Middle frontal gyrus (tissue), 1 donor: ENCODE data around the gene LLGL1.
"Not testable (repeated sequence)": the region's sequence is repeated elsewhere in the genome, so short reads cannot be mapped to it uniquely, and the experiment has no call there.

Experiments
- DNase-seq: peaks from one replicate; pipeline ENCODE4 v3.0.0-alpha.2; 2015; ENCODE audit warnings: low spot score; ENCODE audit errors: extremely low spot score

The LLGL1 gene

DNA sequence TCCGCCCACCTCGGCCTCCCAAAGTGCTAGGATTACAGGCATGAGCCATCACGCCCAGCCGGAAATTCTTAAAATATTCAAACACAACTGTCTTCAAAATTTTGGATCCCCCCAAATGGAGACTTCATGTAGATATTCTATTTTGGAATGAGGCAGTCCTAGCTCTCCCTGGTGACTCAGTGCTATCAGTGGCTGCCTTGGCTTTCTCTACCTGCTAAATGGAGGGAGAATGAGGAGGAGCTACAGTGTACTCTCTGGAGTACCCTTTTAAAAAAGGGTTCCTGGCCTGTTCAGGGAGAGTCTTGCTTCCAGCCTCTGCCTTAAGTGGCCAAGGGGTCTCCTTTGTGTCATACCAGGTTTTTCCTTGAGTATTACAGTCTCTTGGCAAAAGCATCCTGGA lies 31.0 kb upstream of the LLGL1 start:
- DNase-seq: no peak

DNA sequence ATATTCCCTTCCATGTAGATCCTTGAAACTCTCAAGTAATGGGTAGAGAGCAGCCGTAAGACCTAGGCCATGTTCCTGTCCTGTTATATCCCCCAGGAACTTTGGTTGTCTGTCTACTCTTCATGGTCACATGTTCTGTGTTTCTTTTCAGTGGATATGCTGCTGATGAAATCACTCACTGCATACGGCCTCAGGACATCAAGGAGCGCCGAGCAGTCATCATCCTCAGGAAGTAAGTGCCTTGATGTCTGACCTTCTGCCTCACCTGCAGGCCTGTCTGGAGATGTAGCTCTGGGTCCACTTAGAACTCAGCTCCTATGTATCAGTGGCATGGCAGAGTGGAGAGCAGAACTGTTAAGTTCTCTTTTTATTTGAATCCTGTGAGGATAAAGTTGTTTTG lies 30.6 kb upstream of the LLGL1 start:
- DNase-seq: no peak

DNA sequence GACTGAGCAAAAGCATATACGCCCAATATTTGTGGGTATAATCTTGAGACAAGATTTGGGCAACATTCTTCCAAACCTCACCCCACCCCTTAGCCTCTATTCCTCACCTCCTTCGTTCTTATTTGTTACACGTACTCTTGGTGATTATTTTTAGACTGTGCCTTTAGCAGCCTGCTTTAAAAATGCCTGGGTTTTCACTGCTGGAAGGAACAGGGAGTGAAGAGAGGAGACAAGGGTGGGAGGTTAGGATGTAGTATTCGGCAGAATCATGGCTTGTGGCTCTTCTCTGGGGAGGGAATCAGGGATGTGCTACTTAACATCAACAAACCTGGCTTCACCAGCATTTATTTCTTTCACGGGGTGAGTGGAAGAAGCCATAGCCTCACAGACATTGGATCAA lies 30.2 kb upstream of the LLGL1 start:
- DNase-seq: no peak

DNA sequence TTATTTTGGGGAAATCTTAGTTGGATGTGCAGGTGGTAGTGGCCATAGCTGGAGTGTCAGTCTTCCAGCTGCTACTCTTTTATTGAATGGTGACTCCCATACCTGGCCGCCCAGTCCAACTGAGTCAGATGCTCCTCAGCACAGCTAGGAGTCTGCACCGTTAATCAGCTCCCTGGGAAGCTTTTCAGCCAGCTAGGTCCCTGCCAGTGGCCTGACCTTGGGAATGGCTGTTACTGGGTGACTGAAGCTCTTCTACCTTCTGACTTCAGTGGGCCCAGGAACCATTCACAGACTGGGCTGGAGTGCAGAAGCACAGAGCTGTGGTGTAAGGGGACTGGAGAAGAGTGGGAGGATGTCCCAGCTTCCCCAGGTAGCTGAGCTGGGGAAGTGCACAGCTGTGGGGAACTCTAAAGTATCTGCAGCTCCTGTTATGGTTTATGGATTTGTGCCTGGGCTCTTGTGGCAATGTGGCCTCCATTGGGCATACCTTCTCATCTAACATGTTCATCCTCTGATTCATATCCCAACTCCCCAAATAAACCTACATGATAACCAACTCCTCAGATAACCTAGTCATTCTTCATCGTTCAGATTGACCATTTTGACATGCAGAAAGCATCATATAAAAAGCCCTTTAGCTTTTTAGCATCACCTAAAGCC lies 27.8 kb upstream of the LLGL1 start:
- no peak for DNase-seq

DNA sequence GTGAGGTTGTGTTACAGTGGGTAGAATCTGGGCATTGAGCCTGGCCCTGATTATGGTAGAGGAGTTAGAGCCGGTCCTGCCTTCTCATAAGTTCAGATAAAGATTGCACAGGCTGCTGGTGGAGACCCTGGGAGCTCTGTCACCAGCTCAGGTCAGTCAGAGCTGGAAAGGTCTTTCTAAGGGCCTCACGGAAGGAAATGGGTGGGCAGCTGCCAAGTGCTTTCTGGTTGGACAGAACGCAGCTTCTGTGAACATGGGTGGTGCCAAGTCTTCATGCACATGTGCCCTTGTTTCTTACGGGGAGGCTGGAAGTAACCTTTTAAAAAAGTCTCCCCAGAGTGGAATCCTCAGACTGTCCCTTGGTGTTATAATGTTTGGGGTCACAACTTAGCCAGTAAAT lies 26.9 kb upstream of the LLGL1 start:
- DNase-seq: no peak

DNA sequence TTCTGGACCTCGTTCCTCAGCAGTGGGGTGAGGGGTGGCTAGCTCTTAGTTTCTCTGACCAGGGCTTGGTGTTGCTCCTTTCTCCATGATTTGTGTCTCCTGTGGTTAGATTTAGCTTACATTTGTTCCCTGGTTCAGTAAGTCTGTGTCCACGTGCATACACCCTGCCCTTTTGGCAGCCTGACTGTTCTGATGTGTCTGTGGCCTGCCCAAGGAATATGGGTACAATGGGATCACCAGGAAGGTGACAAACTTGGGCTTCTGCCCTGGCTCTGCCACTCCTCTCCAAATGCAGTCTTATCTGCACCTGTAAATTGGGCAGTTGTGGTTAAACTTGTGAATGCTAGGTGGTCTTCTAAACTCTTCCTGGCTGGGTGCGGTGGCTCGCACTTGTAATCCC lies 24.3 kb upstream of the LLGL1 start:
- DNase-seq: no peak

DNA sequence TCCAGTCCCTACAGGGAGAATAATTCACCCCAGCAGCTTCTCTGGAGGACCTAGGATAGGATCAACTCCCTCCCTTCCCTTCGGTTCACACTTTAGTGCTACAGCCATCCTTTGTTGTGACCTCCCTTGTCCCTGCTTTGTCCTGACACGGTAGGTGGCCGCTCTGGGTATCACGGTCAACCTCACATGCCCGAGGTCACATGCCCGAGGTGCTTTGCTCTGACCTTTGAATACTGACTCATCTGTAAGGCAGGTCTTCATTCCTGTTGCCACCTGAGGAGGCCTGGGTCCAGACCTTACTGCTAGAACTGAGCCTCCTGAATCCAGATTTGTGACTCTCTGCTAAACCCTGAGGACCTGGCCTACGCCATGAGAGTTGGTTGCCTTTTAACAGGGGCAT lies 22.1 kb upstream of the LLGL1 start:
- no peak for DNase-seq

DNA sequence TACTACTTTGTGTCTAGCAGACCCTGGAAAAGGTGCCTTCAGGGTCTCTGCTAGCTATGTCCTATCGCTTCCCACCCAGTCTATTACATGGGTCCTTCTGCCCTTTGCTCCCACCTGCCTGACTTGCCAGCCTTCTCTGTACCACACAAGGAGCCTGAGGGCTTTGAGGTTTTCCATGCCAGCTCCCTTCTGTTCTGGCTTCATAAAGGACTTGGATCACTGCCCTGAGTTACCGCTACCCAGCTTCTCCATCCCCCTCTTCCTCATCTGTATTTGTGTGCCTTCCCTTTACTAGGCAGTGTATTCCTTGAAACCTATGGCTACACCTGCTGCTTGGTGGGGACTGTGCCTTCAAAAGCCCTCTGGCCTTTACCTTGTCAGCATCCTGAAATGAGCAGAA lies 19.6 kb upstream of the LLGL1 start:
- no peak for DNase-seq

DNA sequence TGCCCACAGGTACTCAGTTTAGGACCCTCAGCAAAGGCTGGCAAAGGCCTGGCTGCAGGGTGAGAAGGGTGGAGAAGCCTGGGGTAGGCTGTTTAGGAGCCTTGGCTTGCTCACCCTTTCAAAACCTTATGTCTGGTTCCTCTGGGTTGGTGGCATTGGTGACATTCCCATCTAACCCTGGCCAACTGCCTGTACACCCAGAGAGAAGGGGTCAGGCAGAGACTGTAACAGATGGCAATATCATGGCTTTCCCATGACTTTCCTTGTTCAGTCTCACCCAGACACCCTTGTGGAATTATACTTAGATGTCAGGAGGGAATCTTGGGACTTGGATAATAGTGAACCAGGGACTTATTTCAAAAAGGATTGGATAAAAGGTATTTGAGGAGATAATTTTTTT lies 18.5 kb upstream of the LLGL1 start:
- DNase-seq: no peak

DNA sequence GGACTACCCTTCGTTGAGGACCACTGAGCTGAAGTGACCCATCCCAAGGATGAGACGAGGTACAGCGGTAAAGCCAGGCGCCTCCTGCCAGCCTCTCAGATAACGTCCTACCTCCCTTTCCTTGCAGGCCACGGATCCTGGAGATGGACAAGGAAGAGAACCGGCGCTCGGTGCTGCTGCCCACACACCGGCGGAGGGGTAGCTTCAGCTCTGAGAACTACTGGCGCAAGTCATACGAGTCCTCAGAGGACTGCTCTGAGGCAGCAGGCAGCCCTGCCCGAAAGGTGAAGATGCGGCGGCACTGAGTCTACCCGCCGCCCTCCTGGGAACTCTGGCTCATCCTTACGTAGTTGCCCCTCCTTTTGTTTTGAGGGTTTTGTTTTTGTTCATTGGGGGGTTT lies 17.3 kb upstream of the LLGL1 start:
- DNase-seq: no peak

DNA sequence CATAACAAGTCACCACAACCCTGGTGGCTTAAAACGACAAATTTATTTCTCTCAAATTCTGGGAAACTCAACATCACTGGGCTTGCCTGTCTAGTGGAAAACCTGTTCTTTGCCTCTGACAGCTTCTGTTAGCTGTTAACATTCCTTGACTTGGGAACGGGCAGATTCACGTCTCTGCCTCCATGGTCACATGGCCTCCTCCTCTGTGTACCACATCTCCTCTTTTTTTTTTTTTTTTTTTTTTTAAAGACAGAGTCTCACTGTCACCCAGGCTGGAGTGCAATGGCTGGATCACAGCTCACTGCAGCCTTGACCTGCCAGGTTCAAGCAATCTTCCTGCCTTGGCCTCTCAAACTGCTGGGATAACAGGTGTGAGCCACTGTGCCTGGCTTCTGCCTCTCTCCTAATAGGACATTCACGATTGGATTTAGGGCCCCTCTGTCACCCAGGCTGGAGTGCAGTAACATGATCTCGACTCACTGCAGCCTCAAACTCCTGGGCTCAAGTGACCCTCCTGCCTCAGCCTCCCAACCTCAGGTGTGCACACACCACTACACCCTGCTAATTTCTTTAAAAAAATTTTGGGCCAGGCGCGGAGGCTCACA lies 11.7 kb upstream of the LLGL1 start:
- no peak for DNase-seq

DNA sequence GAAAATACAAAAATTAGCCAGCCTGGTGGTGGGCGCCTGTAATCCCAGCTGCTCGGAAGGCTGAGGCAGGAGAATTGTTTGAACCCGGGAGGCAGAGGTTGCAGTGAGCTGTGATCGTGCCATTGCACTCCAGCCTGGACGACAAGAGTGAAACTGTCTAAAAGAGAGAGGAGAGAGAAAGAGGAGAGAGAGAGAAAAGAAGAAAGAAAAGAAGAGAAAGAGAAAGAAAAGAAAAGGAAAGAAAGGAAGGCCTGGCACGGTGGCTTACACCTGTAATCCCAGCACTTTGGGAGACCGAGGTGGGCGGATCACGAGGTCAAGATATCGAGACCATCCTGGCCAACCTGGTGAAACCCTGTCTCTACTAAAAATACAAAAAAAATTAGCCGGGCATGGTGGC lies 8.5 kb upstream of the LLGL1 start:
- not testable (repeated sequence) for DNase-seq

DNA sequence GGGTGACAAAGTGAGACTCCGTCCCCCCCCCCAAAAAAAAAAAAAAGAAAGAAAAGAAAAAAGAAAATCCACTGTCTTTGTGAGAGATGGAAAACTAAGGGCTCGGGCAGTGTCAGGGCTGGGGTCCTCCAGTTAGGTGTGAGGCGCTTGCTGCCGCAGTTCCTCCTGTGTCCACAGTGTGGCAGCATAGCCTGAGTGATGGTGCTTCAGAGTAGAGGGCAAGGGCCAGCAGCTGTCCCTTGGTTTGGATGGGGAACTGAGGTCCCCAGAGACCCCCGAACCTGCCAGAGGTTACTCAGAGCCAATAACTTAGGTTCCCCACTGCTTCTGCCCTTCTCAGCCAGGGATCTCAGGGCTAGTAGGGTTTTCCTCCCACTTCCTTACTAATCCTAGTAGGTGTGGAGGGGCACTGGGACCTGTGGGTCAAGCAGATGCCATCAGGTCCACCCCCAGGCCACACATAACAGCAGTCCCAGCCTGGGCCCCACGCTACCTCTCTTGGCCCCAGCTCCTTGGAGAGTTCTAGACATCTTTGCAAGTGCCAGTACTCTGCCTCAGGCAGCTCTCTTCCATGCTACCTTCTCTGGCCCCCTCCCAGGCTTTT lies 7.9 kb upstream of the LLGL1 start:
- DNase-seq: no peak

DNA sequence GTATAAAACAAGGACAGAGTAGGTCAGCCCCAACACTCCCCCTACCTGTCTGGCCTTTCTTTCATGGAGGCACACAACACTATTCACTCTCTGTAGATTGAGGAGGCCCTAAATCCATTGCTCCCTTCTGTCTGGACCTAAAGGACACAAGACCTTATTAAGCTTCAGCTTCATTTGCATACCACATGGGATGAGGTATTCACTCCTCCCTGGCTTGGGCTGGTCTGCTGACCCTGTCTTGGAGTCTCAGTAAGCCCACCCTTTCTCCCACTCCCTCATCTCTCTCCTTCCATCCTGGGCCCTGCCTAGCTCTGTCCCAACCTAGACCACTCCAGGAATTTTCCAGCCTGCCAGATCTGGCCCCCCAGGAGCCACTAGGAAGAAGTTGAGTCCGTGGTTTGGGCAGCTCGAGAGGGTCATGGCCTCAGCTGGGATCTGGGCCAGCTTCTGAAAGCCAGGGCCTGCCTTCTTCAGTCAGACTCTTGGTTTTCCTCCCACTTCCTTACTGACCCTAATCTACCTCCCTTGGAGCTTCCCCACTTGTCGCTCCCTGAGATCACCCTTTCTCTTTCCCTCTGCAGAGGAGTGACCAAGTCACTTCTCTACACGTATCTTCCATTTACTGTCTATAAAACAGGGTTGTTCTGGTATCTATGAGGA lies 6.5 kb upstream of the LLGL1 start:
- DNase-seq: no peak

DNA sequence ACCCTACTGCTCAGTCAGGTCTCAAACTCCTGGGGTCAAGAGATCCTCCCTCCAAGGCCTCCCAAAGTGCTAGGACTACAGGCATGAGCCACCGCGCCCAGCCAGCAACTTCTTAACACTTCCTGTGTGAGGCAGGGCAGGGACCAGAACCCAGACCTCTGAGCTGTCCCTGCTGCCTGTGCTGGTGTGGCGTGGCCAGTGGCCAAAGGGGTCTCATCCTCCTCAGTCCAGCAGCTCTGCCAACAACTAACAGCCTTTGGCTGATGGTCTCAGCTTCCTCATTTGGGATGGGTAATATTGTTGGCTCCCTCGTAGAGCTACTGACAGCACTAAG lies 1.4 kb upstream of the LLGL1 start:
- no peak for DNase-seq

DNA sequence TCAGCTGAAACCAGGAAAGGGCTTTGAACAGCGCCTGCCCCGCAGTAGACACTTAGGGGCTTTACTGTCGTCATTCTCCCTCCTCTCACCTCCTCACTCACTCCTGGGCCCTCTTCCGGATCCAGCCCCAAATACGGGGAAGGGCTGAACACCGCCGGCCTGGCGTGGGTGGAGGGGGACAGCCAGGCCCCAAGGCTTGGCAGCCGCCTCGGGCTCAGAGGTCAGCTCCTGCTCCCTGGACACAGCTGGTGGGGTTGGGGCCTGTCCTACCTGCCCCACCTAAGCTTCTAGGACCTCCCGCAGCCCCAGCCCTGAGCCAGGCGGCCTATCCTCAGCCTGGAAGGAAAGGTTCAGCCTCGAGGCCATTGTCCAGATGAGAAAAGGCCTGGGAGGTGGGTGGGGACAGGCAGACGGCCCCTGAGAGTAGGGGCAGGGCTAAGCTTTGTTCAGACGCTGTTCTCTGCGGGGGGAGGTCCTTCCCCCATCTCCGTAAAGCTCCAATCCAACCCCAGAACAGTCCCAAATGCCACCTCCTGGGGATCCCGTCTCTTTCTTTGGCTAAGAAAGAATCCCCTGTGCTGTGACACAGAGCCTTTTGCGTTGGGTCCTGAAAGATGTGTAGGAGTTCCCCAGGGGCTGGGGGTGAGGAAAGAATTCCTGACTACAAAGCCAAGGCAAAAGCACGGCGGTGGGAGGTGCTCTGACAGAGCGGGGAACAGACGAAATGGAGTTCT lies 881 bp upstream of the LLGL1 start:
- no peak for DNase-seq

DNA sequence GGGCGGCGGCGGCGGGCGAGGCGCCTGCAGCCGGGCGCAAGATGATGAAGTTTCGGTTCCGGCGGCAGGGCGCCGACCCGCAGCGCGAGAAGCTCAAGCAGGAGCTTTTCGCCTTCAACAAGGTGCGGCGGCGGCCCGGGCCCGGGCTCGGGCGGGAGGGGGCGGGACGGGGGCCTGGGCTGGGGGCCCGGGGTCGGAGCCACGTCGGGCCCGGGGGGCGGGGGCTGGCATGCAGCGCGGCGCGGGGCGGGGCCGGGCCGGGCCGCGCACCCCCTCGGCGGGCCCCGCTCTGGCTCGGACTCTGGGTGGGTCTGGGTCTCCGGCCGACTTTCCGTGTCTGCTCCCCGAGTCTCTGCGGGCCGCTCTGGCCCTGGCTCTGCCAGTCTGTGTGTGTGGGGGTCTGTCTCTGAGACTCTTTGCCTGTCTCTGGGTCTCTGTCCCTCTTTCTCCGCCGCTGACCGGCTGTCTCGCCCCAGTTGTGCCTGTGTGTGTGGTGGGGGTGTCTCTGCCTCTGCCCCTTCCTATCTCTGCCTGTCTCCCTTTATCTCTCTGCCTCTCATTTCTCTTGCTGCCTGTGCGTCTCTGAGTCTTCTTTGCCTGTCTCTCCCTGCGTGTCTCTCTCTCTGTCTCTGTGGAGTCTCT lies 328 bp downstream of the LLGL1 start:
- DNase-seq: no peak

DNA sequence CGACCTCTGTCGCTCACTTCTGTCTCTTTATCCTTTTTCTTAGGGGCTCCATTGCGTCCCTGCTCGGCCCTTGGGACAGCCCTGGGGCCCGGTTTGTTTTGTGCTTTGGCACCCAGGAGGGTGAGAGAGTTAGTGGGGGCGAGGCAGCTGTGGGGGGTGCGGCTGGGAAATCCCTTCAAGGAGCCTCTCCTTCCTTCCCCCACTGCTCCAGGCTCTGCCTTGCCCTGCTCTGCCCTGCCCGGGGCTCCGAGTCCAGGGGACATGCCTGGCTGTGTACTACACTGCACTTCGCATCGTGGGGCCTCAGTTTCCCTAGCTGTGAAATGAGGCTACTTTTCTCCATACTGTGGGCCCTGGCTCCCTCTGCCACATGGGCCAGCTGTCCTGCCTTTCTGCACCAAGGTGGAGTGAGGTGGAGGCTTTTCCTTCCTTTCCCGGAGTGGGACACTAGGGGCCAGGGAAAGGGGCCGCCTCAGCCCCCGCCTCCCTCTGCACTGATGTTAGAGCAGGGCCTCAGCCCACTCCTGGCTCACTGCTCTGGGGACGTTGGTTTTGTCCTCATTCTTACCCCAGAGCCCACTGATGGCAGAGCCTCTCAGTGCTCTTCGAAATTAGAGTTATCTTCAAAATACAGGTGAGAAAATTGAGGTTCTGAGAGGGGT lies 980 bp downstream of the LLGL1 start:
- no peak for DNase-seq

DNA sequence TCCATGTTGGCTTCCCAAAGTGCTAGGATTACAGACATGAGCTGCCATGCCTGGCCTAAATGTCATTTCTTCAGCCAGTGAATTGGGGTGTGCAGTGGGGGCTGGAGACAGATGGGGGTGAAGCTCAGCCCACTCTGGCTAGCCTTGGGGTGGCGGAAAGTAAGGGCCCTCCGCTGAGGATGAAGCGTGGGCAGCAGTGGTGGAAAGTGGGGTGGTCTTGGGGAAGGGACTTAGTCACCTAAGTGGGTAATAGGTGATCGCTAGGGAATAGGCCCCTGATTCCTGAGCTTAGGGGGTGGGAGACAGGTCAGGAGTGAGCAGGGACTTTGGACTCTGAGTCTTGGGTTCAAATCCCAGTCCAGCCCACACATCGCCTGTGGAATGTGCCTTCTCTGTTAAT lies 2.2 kb downstream of the LLGL1 start:
- DNase-seq: no peak

DNA sequence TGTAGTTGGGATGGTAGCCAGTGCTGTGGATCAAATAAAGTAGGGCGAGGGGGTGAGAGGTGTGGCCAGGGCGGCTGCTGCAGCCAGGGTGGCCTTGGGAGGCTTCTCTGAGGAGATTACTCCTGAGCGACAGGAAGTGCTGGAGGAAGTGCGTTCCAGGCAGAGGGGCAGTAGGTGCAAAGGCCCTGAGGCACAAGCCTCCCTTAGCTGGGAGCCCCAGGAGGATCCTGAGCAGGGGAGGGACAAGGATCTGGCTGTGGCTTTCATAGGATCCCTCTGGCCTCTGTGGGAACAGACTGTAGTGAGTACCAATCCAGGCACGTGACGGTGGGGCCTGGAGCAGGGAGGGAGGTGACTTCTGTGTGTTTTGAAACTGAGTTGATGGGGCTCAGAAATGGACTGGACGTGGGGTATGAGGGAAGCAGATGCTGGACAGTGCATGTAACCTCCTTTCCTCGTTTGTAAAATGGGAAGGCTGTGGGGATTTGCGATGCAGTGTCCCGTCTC lies 2.8 kb downstream of the LLGL1 start:
- no peak for DNase-seq

DNA sequence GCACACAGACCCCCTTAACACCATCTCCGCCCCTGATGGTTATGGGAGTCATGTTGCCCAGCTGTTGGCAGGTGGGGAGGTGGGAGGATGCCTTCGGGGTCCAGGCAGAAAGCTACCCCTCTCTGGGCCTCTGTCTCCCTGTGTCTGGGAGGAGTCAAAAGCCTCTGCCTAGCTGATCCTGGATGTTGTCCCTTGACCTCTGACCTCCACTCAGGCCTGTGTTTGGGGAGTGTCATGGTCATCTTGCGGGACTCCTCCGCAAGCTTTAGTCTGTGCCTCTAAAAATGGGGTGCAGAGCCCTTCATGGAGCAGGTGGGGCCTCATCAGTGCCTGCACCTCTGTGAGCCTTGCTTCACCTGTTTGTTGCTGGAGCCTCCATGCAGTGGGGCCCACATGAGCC lies 3.8 kb downstream of the LLGL1 start:
- no peak for DNase-seq
